Measurements from ENCODE around the gene PM20D1.
"Not testable (repeated sequence)": the region's sequence is repeated elsewhere in the genome, so short reads cannot be mapped to it uniquely, and the experiment has no call there.

The PM20D1 gene, protein sequence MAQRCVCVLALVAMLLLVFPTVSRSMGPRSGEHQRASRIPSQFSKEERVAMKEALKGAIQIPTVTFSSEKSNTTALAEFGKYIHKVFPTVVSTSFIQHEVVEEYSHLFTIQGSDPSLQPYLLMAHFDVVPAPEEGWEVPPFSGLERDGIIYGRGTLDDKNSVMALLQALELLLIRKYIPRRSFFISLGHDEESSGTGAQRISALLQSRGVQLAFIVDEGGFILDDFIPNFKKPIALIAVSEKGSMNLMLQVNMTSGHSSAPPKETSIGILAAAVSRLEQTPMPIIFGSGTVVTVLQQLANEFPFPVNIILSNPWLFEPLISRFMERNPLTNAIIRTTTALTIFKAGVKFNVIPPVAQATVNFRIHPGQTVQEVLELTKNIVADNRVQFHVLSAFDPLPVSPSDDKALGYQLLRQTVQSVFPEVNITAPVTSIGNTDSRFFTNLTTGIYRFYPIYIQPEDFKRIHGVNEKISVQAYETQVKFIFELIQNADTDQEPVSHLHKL

DNA sequence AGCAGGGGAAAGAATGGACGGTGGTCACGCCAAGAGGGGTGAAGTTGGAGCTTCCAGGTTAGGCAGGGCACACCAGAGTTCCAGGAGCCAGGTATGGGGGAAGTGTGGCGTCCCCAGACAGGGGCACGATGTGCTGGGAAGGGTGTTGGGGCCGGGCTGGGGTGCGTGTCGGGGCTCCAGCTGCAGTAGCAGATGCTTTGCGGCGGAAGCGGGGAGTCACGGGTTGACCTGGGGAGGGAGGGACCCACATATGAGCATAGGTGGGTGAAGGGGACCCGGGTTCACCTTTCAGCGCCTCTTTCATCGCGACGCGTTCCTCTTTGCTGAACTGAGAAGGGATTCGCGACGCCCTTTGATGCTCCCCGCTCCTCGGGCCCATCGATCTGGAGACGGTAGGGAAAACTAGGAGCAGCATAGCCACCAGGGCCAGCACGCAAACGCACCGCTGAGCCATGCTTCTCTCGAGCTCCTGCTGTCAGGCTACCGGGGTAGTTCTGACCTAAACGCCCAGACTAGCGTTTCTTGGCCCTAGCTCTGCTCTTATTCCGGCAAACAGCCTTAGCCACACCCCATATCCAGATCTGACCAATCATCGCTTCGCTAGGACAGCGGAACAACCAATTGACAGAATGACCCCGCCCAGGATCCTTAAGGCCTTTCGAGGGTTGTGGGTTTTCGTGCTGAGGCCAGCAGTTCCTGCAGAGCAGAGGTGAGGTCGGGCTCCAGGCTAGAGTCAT is at the start of gene PM20D1:
Gene PM20D1 (minus strand): TSS at position 514 of the 737 bp plus-strand sequence. CDS start 60 bp downstream, at position 454.
- H3K4me3 Mint-ChIP-seq, result no peak within 1 kb of the TSS
- no peaks in the 10 kb centered on the region for H3K4me1 Mint-ChIP-seq
- H3K9me3 Mint-ChIP-seq, result peaks cover 17% of the 10 kb centered on the region
- H3K27me3 Mint-ChIP-seq (ENCODE audit: low read depth), result no peaks in the 10 kb centered on the region
- H3K36me3 Mint-ChIP-seq (ENCODE audit: low read depth), result peaks cover 22% of the 10 kb centered on the region
- no peak within 1 kb of the TSS for H3K27ac Mint-ChIP-seq
- TF ChIP-seq, protein P1, sequence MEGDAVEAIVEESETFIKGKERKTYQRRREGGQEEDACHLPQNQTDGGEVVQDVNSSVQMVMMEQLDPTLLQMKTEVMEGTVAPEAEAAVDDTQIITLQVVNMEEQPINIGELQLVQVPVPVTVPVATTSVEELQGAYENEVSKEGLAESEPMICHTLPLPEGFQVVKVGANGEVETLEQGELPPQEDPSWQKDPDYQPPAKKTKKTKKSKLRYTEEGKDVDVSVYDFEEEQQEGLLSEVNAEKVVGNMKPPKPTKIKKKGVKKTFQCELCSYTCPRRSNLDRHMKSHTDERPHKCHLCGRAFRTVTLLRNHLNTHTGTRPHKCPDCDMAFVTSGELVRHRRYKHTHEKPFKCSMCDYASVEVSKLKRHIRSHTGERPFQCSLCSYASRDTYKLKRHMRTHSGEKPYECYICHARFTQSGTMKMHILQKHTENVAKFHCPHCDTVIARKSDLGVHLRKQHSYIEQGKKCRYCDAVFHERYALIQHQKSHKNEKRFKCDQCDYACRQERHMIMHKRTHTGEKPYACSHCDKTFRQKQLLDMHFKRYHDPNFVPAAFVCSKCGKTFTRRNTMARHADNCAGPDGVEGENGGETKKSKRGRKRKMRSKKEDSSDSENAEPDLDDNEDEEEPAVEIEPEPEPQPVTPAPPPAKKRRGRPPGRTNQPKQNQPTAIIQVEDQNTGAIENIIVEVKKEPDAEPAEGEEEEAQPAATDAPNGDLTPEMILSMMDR (IDR thresholded peaks at IDR 0.05; ENCODE audit: unreplicated experiment in 3 of 3), result no peak

DNA sequence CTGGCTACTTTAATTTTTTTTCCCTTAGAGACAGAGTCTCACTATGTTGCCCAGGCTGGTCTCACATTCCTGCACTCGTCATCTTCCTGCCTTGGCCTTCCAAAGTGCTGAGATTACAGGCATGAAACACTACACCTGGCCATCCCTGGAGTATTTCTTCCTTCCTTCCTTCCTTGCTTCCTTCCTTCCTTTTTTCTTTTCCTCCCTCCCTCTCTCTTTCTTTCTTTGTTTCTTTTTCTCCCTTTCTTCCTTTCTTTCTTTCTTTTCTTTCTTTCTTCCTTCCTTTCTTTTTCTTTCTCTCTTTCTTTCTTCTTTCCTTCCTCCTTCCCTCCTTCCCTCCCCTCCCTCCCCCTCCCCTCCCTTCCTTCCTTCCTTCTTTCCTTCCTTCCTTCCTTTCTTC is 46.4 kb upstream of the PM20D1 start:
- Mint-ChIP-seq H3K4me3 (no peak overlapping the region), H3K4me1 (no peaks in the 10 kb centered on the region), H3K27me3 (ENCODE audit: low read depth) (no peaks in the 10 kb centered on the region), H3K36me3 (ENCODE audit: low read depth) (peaks cover 68% of the 10 kb centered on the region), H3K9me3 (peaks cover 62% of the 10 kb centered on the region), H3K27ac (no peak overlapping the region)
- TF ChIP-seq, protein P1 (IDR thresholded peaks at IDR 0.05; ENCODE audit: unreplicated experiment in 3 of 3), result no peak

- not testable (repeated sequence) for H3K4me1 Mint-ChIP-seq; H3K27ac Mint-ChIP-seq; H3K27me3 Mint-ChIP-seq (ENCODE audit: low read depth); H3K4me3 Mint-ChIP-seq
- peaks cover 55% of the 10 kb centered on the region for H3K9me3 Mint-ChIP-seq
- H3K36me3 Mint-ChIP-seq (ENCODE audit: low read depth), result peaks cover 58% of the 10 kb centered on the region
Observed at GRCh38 chr1:205894119-205894518, 44.2 kb upstream of the PM20D1 start.

- H3K27me3 Mint-ChIP-seq (ENCODE audit: low read depth); H3K4me3 Mint-ChIP-seq; H3K27ac Mint-ChIP-seq; H3K4me1 Mint-ChIP-seq: not testable (repeated sequence)
- H3K9me3 Mint-ChIP-seq, result peaks cover 39% of the 10 kb centered on the region
- peaks cover 39% of the 10 kb centered on the region for H3K36me3 Mint-ChIP-seq (ENCODE audit: low read depth)
Observed at GRCh38 chr1:205892175-205892574, 42.2 kb upstream of the PM20D1 start.

- not testable (repeated sequence) for H3K27ac Mint-ChIP-seq; H3K4me3 Mint-ChIP-seq; H3K4me1 Mint-ChIP-seq; H3K27me3 Mint-ChIP-seq (ENCODE audit: low read depth)
- Mint-ChIP-seq H3K9me3 (peaks cover 34% of the 10 kb centered on the region), H3K36me3 (ENCODE audit: low read depth) (peaks cover 32% of the 10 kb centered on the region)
Observed at GRCh38 chr1:205891481-205891880, 41.5 kb upstream of the PM20D1 start.

GRCh38 chr1:205890631-205891030 is 40.7 kb upstream of the PM20D1 start:
- H3K27me3 Mint-ChIP-seq (ENCODE audit: low read depth); H3K4me1 Mint-ChIP-seq; H3K4me3 Mint-ChIP-seq; H3K27ac Mint-ChIP-seq: not testable (repeated sequence)
- Mint-ChIP-seq H3K9me3 (peaks cover 28% of the 10 kb centered on the region), H3K36me3 (ENCODE audit: low read depth) (peaks cover 24% of the 10 kb centered on the region)

DNA sequence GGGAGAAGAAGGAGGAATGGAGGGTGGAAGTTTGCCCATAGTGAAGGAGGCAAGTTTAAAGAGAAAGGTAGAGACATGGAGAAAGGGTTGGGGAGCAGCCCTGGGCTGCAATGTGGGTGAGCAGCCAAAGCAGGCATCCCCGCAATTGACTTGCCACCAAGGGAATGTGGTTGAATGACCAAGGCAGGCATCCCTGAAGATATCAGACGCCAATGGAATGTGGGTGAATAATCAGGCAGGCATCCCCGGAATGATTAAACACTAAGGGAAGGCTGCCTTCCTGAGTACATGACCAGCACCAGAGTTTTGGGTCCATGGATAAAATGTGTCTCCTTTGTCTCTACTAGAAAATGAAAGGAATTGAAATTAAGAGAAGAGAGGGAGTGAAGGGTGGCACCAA is 39.8 kb upstream of the PM20D1 start:
- not testable (repeated sequence) for H3K27ac Mint-ChIP-seq

GRCh38 chr1:205889006-205889405 is 39.1 kb upstream of the PM20D1 start:
- H3K36me3 Mint-ChIP-seq (ENCODE audit: low read depth); H3K27ac Mint-ChIP-seq; H3K4me3 Mint-ChIP-seq; H3K27me3 Mint-ChIP-seq (ENCODE audit: low read depth); H3K4me1 Mint-ChIP-seq: not testable (repeated sequence)
- peaks cover 13% of the 10 kb centered on the region for H3K9me3 Mint-ChIP-seq

More for the DNA sequence above, 39.8 kb upstream of the PM20D1 start:
- not testable (repeated sequence) for H3K4me1 Mint-ChIP-seq; H3K4me3 Mint-ChIP-seq; H3K27me3 Mint-ChIP-seq (ENCODE audit: low read depth)
- H3K9me3 Mint-ChIP-seq, result peaks cover 20% of the 10 kb centered on the region
- peaks cover 15% of the 10 kb centered on the region for H3K36me3 Mint-ChIP-seq (ENCODE audit: low read depth)

GRCh38 chr1:205883792-205884191 is 33.9 kb upstream of the PM20D1 start:
- Mint-ChIP-seq H3K36me3 (ENCODE audit: low read depth) (peaks cover 10% of the 10 kb centered on the region), H3K27ac (no peak overlapping the region), H3K9me3 (peaks cover 22% of the 10 kb centered on the region), H3K4me3 (no peak overlapping the region), H3K27me3 (ENCODE audit: low read depth) (no peaks in the 10 kb centered on the region), H3K4me1 (no peaks in the 10 kb centered on the region)
- TF ChIP-seq, protein P1 (IDR thresholded peaks at IDR 0.05; ENCODE audit: unreplicated experiment in 3 of 3), result no peak

Data from nephron (organoid).